GM04503 (cell line): ENCODE data around the gene ANKRD50.

Experiments used
- DNase-seq: peaks from one replicate; pipeline ENCODE4 v3.0.0-alpha.2; 2012; ENCODE audit warnings: low read depth

The ANKRD50 gene

GRCh38 chr4:124712372-124713184, at the start of gene ANKRD50:
ANKRD50 (minus strand) TSS chr4:124712732; CDS start chr4:124710511, 2,221 bp downstream.
- DNase-seq, result peak; percentile 68

GRCh38 chr4:124757126-124757525, 44.6 kb upstream of the ANKRD50 start:
- DNase-seq, result peak; percentile 4

GRCh38 chr4:124754681-124755080, 42.1 kb upstream of the ANKRD50 start:
- peak; percentile 14 for DNase-seq

GRCh38 chr4:124753941-124754581, 41.5 kb upstream of the ANKRD50 start:
- no peak for DNase-seq

GRCh38 chr4:124749421-124749820, 36.9 kb upstream of the ANKRD50 start:
- DNase-seq, result no peak

- no peak for DNase-seq
Measured at GRCh38 chr4:124748965-124749364, 36.4 kb upstream of the ANKRD50 start.

- DNase-seq, result no peak
Measured at GRCh38 chr4:124745985-124746801, 33.7 kb upstream of the ANKRD50 start.

- no peak for DNase-seq
Measured at GRCh38 chr4:124743711-124744110, 31.2 kb upstream of the ANKRD50 start.

- DNase-seq, result no peak
Measured at GRCh38 chr4:124740501-124740900, 28.0 kb upstream of the ANKRD50 start.

- no peak for DNase-seq
Measured at GRCh38 chr4:124738994-124739393, 26.5 kb upstream of the ANKRD50 start.

- DNase-seq, result no peak
Measured at GRCh38 chr4:124737619-124738018, 25.1 kb upstream of the ANKRD50 start.

GRCh38 chr4:124736526-124736925, 24.0 kb upstream of the ANKRD50 start:
- DNase-seq, result no peak

- no peak for DNase-seq
Measured at GRCh38 chr4:124727331-124727890, 14.9 kb upstream of the ANKRD50 start.

- no peak for DNase-seq
Measured at GRCh38 chr4:124726269-124726668, 13.7 kb upstream of the ANKRD50 start.

GRCh38 chr4:124722071-124722470, 9.5 kb upstream of the ANKRD50 start:
- DNase-seq, result no peak

GRCh38 chr4:124717101-124717500, 4.6 kb upstream of the ANKRD50 start:
- DNase-seq, result no peak

- DNase-seq, result no peak
Measured at GRCh38 chr4:124713185-124713592, 657 bp upstream of the ANKRD50 start.

- no peak for DNase-seq
Measured at GRCh38 chr4:124711471-124712371, 811 bp downstream of the ANKRD50 start.

GRCh38 chr4:124710911-124711310, 1.6 kb downstream of the ANKRD50 start:
- DNase-seq, result no peak

- DNase-seq, result no peak
Measured at GRCh38 chr4:124710015-124710741, 2.4 kb downstream of the ANKRD50 start.
